Ramos (cell line): Measurements from ENCODE around the gene PIM1.
"Not testable (repeated sequence)": the region's sequence is repeated elsewhere in the genome, so short reads cannot be mapped to it uniquely, and the experiment has no call there.

Experiments used
- in situ Hi-C: fragments of 300-500 bp; cut with MboI; formaldehyde crosslinking; loops from one replicate; pipeline ENCODE4 v1.14.3; 2022; ENCODE audit warnings: low sequenced_read_pairs; ENCODE audit not compliant: unreplicated experiment

The PIM1 gene

DNA sequence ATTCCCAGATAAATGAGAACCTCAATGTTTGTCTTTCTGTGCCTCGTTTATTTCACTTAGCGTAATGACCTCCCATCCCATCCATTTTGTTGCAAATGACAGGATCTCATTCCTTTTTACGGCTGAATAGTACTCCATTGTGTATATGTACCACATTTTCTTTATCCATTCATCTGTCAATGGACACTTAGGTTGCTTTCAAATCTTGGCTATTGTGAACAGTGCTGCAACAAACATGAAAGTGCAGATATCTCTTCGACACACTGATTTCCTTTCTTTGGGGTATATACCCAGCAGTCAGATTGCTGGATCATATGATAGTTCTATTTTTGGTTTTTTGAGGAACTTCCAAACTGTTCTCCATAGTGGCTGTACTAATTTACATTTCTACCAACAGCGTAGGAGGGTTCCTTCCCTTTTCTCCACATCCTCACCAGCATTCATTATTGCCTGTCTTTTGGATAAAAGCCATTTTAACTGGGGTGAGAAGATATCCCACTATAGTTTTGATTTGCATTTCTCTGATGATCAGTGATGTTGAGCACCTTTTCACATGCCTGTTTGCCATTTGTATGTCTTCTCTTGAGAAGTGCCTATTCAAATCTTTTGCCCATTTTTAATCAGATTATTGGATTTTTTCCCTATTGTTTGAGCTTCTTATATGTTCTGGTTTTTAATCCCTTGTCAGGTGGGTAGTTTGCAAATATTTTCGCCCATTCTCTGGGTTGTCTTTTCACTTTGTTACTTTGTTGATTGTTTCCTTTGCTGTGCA, 16.2 kb downstream of the PIM1 start:
- in situ Hi-C loops, result not testable (repeated sequence)

DNA sequence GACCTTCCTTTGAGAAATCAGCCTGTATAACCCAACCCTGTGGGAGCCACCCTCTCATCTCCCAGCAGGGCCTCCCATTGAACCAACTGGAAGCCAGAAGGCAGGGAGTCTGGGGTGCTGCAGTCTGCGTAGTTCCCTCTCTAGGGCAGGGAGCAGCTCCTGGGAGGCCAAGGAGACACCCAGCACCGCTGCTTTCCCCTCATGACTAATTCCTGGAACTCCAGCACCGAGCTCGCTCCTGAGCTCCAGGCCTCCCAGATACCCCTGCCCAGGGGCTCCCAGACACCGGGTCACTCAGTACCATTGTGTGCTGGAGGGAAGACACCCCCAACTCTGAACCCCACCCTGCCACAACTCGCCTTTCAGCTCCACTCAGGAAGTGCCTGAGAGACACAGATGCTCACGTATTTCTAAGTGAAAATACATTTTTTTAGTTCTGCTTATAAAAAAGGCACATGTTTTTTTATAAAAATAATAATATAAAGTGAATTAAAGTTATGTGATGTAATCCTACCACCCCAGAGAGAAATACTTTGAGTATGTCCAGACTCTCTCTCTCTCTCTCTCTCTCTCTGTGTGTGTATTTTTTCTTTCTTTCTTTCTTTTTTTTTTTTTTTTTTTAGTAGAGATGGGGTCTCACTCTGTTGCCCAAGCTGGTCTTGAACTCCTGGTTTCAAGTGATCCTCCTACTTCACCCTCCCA, 17.5 kb downstream of the PIM1 start:
- in situ Hi-C loops, result no loop called here

DNA sequence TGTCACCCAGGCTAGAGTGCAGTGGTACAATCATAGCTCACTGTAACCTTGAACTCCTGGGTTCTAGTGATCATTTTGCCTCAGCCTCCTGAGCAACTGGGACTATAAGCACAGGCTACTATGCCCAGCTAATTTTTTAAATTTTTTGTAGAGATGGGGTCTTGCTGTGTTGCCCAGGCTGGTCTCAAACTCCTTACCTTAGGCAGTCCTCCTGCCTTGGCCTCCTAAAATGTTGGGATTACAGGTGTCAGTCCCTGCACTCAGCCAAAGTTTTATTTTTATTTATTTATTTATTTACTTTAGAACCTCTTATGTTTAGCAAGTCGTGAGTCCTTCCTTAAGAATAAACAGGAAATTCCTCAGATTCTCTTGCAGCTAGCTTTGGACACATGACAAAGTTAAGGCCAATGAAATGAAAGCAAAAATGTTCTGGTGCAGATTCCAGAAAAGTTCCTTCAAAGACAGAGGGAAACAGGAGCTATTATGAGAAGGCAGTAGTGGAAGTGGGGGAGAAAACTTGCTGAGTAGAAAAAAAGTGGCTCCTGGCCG, 19.1 kb downstream of the PIM1 start:
- in situ Hi-C loops, result no loop called here

DNA sequence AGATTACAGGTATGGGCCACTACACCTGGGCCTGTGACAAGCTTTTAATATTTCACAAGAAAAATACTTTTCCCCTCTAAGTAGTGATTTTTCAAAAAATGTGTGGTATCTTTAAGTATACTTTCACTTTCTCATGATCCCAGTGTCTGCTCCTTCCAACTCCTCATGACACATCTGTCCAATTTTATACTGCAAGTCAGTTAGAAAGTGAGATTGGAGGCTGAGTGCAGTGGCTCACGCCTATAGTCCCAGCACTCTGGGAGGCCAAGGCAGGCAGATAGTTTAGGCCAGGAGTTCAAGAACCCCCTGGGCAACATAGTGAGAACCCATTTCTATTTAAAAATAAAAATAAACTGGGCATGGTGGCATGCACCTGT, 20.2 kb downstream of the PIM1 start:
- in situ Hi-C loops, result no loop called here

DNA sequence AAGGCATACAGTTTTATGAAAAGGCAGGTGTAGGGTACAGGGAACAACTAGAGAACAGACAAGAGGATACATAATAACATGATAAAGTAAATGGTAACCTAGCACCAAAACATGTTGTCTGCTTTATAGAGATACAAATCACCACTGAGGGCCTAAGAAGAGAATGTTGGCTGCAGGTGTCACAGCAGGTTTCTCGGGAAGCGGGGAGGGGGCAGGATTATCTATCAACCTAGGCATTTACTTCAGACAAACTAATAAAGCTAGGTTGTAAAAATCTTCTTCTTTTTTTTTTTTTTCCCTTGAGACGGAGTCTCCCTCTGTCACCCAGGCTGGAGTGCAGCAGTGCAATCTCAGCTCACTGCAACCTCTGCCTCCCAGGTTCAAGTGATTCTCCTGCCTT, 22.7 kb downstream of the PIM1 start:
- in situ Hi-C loops, result no loop called here

DNA sequence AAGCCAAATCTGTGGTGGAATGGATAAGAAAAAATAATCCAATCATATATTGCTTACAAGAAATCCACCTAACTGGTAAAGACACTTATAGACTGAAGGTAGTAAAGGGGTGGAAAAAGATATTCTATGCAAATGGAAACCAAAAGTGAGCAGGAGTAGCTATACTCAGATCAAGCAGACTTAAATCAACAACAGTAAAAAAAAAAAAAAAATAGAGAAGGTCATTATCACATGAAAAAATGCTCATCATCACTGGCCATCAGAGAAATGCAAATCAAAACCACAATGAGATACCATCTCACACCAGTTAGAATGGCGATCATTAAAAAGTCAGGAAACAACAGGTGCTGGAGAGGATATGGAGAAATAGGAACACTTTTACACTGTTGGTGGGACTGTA, 24.9 kb downstream of the PIM1 start:
- in situ Hi-C loops, result not testable (repeated sequence)

DNA sequence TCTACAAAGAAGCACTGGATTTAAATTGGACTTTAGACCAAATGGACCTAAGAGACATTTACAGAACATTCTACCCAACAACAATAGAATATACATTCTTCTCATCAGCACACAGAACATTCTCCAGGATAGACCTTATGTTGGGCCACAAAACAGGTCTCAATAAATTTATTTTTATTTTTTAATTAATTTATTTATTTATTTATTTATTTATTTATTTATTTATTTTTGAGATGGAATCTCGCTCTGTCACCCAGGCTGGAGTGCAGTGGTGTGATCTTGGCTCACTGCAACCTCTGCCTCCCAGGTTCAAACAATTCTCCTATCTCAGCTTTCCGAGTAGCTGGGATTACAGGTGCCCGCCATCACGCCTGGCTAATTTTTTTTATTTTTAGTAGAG, 26.5 kb downstream of the PIM1 start:
- in situ Hi-C loops, result not testable (repeated sequence)

DNA sequence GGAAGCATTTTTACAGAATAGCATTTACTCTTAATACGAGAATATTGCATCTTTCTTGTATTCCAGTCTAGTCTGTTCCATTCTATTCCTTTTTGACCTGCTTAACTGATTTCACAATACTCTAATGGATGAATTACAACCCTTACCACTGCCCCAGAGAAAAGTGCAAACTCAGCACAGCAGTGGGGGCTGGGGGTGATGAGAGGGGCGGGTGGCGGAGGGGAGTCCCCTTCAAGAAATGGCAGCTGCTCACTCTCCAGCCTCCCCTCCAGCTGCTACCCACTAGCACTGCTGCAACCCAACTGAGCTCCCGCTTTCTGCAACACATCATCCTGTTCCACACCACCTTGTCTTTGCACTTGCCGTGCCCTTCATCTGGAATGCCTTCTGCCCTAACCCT, 30.1 kb downstream of the PIM1 start:
- in situ Hi-C loops, result loop anchor here (10.0 kb wide), 2 partner anchors 145 to 435 kb away; no protein-coding TSS in a partner anchor

DNA sequence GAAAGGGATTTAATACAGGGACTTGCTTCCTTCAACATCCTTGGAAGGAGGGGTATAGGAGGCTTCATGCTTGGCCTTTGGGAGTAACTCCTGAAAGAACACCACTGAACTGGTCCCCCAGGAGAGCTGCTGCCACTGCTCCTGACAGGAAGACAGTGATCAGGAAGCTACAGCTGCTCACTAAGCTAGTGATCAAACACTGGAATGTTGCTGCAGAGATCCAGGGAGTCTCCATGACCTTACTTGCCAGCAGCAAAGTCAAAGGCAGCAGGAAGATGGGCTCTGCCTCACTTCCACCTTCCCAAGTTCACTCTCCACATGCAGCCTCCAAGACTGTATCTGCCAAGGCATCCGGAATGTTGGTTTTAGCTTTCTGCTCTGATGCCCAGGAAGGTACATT, 31.8 kb downstream of the PIM1 start:
- in situ Hi-C loops, result loop anchor here (10.0 kb wide), 2 partner anchors 147 to 437 kb away; no protein-coding TSS in a partner anchor

DNA sequence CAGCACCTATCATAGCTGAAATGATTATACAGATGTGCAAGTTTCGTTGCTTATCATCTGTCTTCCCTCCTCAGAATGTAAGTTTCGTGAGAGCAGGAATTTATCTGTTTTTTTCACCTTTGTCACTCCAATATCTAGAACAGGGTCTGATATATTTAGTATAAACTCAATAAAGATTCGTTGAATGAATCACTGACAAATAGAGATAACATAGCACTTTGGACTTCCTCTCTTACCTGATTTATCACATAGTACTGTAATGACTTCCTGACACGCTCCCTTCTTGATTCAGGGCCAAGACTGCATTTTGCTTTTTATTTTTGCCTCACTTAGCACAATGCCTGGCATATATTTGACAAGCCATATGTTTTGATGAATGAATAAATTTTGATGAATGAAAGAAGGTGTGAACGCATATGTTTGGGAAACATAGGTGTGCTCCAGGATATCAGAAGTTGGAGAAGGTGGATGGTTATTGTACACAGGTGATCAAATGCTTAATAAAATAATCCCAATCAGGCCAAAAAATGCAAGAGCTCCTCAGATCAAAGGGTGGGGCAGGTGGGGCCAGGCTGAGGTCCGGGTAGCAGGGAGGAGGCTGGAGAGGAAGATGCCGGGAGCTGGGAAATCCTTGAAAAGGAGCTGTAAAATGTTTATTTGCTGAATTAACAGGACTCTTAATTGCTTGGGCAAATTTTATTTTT, 33.0 kb downstream of the PIM1 start:
- in situ Hi-C loops, result loop anchor here (10.0 kb wide), 2 partner anchors 148 to 438 kb away; no protein-coding TSS in a partner anchor

DNA sequence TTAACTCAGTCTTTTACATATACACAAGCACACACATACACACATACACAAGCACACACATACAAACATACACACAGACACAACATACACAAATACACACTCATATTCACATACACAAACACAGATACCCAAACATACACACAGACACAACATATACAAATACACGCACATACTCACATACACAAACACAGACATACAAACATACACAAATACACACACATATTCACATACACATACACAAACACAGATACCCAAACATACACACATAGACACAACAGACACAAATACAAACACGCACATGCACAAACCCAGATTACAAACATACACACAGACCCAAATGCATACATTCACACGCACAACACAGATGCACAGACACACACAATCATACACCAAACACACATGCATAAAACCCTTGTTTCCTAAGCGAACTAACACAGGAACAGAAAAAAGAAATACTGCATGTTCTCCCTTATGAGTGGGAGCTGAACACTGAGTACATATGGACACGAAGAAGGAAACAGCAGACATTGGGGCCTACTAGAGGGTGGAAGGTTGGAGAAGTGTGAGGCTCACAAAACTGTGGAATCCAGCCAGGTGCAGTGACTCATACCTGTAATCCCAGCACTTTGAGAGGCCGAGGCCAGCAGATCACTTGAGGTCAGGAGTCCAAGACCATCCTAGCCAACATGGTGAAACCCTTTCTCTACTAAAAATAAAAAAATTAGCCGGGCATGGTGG, 34.2 kb downstream of the PIM1 start:
- in situ Hi-C loops, result loop anchor here (10.0 kb wide), 2 partner anchors 149 to 439 kb away; no protein-coding TSS in a partner anchor

DNA sequence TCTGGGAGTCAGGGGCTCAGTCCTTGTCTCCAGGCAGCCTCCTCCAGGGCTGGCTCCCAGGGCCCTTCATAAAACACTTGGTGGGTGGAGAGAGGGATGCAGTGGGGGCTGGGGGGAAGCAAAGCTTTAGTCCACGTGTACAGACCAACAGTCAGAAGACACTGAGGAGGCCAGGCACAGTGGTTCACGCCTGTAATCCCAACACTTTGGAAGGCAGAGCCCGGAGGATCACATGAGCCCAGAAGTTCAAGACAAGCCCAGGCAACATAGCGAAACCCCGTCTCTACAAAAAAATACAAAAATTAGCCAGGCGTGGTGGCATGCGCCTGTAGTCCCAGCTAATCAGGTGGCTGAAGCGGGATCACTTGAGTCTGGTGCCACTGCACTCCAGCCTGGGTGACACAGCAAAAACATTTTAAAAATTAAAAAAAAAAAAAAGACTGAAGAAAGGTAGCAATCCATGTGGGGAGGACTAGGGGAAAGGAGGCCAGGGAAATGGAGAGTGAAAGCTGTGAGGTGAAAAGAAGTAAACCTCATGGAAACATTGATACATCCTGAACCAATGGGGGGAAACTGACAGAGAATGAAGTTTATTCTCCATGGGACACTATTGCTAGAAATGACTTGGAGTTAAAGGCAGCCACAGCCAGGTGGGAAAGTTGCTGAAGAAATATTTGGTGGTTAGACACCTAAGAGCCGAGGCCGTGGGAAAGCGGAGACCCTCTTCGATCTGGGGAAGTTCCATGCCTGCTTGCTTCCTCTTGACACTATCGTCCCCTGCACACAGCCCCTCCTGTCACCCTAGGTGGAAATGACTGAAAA, 35.4 kb downstream of the PIM1 start:
- in situ Hi-C loops, result loop anchor here (5.0 to 10.0 kb wide), 4 partner anchors 33 to 441 kb away; partner anchors contain the start of gene PIM1

DNA sequence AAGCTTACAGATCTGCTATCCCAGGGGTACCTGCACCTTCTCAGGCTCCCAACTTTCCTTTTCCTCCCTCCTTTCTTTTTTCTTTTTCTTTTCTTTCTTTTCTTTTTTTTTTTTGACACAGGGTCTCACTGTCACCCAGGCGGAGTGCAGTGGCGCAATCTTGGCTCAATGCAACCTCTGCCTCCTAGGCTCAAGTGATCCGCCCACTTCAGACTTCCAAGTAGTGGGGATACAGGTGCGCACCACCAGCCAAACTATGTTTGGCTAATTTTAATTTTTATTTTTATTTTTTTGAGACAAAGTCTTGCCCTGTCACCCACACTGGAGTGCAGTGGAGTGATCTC, 36.0 kb downstream of the PIM1 start:
- in situ Hi-C loops, result loop anchor here (5.0 to 10.0 kb wide), 4 partner anchors 34 to 441 kb away; partner anchors contain the start of gene PIM1

DNA sequence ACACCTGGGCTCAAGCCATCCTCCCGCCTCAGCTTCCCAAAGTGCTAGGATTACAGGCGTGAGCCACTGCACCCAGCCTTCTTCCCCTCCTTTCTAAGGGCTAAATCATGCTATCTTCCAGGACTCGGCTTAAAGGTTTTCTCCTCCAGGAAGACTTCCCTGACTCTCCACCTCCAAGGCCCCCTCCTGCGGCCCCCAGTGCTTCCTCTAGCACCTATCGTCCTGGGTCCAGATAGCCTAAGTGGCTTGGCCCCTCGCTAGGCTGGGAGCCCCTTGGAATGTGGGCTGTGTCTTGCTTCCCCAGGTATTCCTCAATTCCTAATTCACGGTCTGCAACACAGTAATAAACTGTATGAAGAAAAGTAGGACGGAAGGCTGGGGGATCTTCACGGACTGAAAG, 36.7 kb downstream of the PIM1 start:
- in situ Hi-C loops, result loop anchor here (5.0 to 10.0 kb wide), 4 partner anchors 34 to 442 kb away; partner anchors contain the start of gene PIM1

DNA sequence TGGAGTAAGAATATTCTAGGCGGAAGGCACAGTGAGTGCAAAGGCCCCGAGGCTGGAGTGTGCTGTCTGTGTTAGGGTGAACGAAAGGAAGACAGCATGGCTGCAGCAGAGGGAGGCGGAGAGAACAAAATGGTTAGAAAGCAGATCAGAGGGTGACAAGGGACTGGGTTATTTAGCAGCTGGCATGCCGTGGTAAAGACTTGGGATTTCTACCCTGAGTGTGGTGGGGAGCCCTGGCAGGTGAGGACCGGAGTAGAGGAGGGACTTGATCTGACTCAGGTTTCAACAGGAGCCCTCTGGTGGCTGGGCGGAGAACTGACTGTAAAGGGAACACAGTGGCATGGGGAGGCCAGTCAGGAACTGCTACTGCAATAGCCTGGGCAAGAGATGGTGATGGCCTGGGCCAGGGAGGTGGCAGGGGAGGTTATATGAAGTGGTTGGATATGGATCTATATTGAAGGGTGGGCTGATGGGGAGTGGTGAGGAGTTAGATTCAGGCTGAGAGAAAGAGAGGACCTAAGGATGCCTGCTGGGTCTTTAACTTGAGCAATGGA, 38.0 kb downstream of the PIM1 start:
- in situ Hi-C loops, result loop anchor here (5.0 to 10.0 kb wide), 4 partner anchors 36 to 443 kb away; partner anchors contain the start of gene PIM1

DNA sequence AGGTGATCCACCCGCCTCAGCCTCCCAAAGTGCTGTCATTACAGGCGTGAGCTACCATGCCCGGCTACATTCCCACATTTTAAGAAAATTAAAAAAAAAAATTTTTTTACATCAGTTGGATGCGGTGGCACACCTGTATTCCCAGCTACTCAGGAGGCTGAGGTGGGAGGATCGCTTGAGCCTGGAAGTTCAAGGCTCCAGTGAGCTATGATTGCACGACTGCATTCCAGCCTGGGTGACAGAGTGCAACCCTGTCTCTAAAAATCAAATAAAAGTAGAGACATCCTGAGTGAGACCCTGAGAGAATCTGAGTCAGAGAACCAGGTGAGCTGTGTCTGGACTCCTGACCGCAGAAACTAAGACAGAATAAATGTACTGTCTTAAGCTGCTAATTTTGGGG, 38.8 kb downstream of the PIM1 start:
- in situ Hi-C loops, result loop anchor here (5.0 to 10.0 kb wide), 4 partner anchors 36 to 444 kb away; partner anchors contain the start of gene PIM1

DNA sequence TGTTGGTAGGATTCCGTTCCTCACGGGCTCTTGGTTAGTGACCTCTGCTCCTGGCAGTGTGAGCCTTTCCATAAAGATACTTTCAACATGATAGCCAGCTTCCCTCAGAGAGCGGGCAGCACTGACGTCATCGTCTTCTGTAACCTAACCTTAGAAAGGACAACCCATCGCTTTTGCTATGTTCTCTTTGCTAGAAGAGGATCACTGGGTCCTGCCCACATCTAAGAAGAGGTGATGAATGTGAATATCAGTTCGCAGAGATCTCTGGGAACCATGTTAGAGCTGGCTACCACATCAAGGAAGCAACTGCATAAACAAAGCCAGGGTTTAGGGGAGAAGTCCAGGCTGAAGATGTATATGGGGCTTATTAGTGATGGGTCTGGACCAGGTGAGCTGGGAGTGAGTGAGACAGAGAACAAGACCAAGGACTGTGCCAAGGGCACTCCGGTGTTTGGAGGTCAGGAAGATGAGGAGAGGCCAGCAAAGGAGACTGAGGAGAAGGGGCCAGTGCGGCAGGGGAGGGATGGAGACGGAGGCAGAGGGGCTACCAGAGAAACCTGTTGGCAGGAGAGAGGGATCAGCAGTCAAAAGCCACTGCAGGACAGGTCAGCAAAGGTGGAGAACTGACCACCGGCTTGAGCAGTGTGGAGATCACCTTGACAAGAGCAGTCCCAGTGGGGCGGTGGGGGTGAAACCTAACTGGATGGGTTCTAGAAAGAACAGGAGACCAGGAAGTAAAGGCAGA, 39.7 kb downstream of the PIM1 start:
- in situ Hi-C loops, result loop anchor here (5.0 to 10.0 kb wide), 4 partner anchors 37 to 445 kb away; partner anchors contain the start of gene PIM1
